Heart right ventricle (tissue), 16 donors: ENCODE results near the gene RHOF. TPM values are rescaled to one million over a fixed set of nuclear protein-coding genes. Genes with fewer than 3 reads are reported as not detected.

Experiments
- ATAC-seq, 8 donors: fragments of 200-7000 bp; cut with Tn5 transposase; one replicate each; pipeline ENCODE4 v1.9.1; 2020; ENCODE audit warnings: mild to moderate bottlenecking in 8 of 8, moderate library complexity in 8 of 8, moderate number of reproducible peaks in 1 of 8
- DNase-seq, 2 donors: peaks; one replicate each; pipeline ENCODE4 v3.0.0-alpha.2; 2020
- H3K27ac ChIP-seq, 10 donors: fragments of 200-600 bp; sonication (generic) in 2 of 10; one replicate each; pipeline versions ENCODE4 v1.5.0 to v1.8.0; 2020 to 2022; ENCODE audit warnings: mild to moderate bottlenecking in 3 of 10
- H3K27me3 ChIP-seq, 7 donors: fragments of 200-600 bp; one replicate each; pipeline ENCODE4 v1.8.0; 2021 to 2022; ENCODE audit warnings: mild to moderate bottlenecking in 2 of 7
- H3K36me3 ChIP-seq, 9 donors: fragments of 200-600 bp; sonication (generic) in 1 of 9; one replicate each; pipeline versions ENCODE4 v1.5.0 to v1.8.0; 2020 to 2022; ENCODE audit warnings: mild to moderate bottlenecking in 2 of 9
- H3K4me1 ChIP-seq, 9 donors: fragments of 200-600 bp; sonication (generic) in 1 of 9; one replicate each; pipeline versions ENCODE4 v1.5.0 to v1.8.0; 2020 to 2022; ENCODE audit warnings: mild to moderate bottlenecking in 4 of 9
- H3K4me3 ChIP-seq, 10 donors: fragments of 200-600 bp; sonication (generic) in 2 of 10; one replicate each; pipeline versions ENCODE4 v1.5.0 to v1.8.0; 2020 to 2022; ENCODE audit warnings: mild to moderate bottlenecking in 7 of 10, moderate library complexity in 2 of 10
- H3K9me3 ChIP-seq, 11 donors: fragments of 200-600 bp in 10 of 11; sonication (generic) in 2 of 11; one replicate each; pipeline versions ENCODE4 v1.5.0 to v1.8.0; 2013 to 2022; ENCODE audit warnings: mild to moderate bottlenecking in 2 of 11, control low read depth in 1 of 11, moderate library complexity in 1 of 11
- CTCF ChIP-seq, 9 donors: fragments of 200-600 bp; sonication (generic) in 2 of 9; IDR thresholded peaks; one replicate each; pipeline versions ENCODE4 v1.5.0 to v1.8.0; 2021 to 2022; ENCODE audit warnings: antibody characterized with exemption in 9 of 9, mild to moderate bottlenecking in 5 of 9, moderate library complexity in 1 of 9
- WGBS, 2 donors: extraction: QIAGEN DNeasy Blood & Tissue Kit; methylation state at CpG; one replicate each; pipeline ENCODE4 v1.1.7; 2013; ENCODE audit warnings: inconsistent platforms in 1 of 2; 5-methylcytosine and 5-hydroxymethylcytosine counted together
- intact Hi-C, 10 donors: fragments of 100-400 bp; cut with DNase I; formaldehyde crosslinking; loops; one replicate each; pipeline versions ENCODE4 v1.11.1 to v1.14.2; 2022
- polyA plus RNA-seq, 2 donors: library from polyadenylated mRNA; stranded (reverse); fragments of 200-250 nt; gene quantifications; one replicate each; pipeline ENCODE4 v1.2.3, GENCODE V29; 2013
- total RNA-seq, 10 donors: library from RNA; stranded (reverse); fragmentation: NEBNext Ultra II Directional in 3 of 10; extraction: Animal tissue kit (Norgen Biotek cat#: 25700) in 3 of 10; gene quantifications; one replicate each; pipeline versions ENCODE4 v1.2.1 to v1.2.4, GENCODE V29; 2021 to 2023
- donor health status: Arrhythmogenic right ventricular cardiomyopathy.
- donor health status: ischemic (EF 13 %, LVEDD 7.1; RV severe dilation, severe dysfunction).
- donor health status: healthy with polysubstance abuse.
- donor health status: DM: no; HTN: yes; CAD: no.
- donor health status: DM: no; HTN: no; CAD: no.
- donor health status: ischemic (EF 25% LVEDD 6.9; RV normal size, moderate dysfunction).
- donor health status: ischemic (EF 25% LVEDD 5.7; RV mildly dilated, moderate dysfunction).
- donor health status: healthy.
- donor health status: DM: yes; HTN: yes; CAD: no.
- donor health status: Ischemic cardiomyopathy.
- donor health status: ischemic (EF 35%, LVEDD 5.7; RV mildly dilated, moderate dysfunction).
- donor health status: nonischemic (EF 11% LVEDD 7.7; RV severe dilation, severe dysfunction).
- donor health status: DM: yes; HTN: yes; CAD: no.
- donor health status: PGD.
- donor health status: ischemic (EF 29% LVEDD 5.4; RV normal size, mild dysfunction).
- donor health status: nonischemic (EF 23%, LVEDD 6.1; RV moderate dilation, normal function).

Gene RHOF
- total and polyA plus RNA-seq, 12 donors = 16.5 to 45.6 (median 24.7) TPM

- no peak overlapping the region for H3K4me3 ChIP-seq
- no peak for TF ChIP-seq CTCF (IDR thresholded peaks at IDR 0.05)
- no peaks in the 10 kb centered on the region for H3K27me3 ChIP-seq
- intact Hi-C loops = no loop called here
- H3K4me1 ChIP-seq = no peaks in the 10 kb centered on the region
- no peak overlapping the region for H3K27ac ChIP-seq
- H3K9me3 ChIP-seq = no peaks in the 10 kb centered on the region
- DNase-seq = no peak
- WGBS, 2 donors = 91 to 94% methylated on average over 6 of the region's 6 CpGs
- ATAC-seq = no peak
- peaks cover 0 to 11% (median 0%) of the 10 kb centered on the region in 9 donors for H3K36me3 ChIP-seq
These were observed 64.5 kb downstream of the RHOF start for GRCh38 chr12:121729021-121729420.

Other genes with a start within 250 kb of the RHOF start
- 10 to 100 TPM in 9 of 10 donors, 1 to 10 TPM in 1; 10.0 to 18.4 (median 14.6) TPM for gene KDM2B, start 212.7 kb downstream of the RHOF start, total RNA-seq
- 1 to 10 TPM; 4.8 to 9.7 TPM for gene KDM2B, start 212.7 kb downstream of the RHOF start, polyA plus RNA-seq
- gene ORAI1, start 167.2 kb downstream of the RHOF start, total RNA-seq = 10 to 100 TPM in 3 of 10 donors, 1 to 10 TPM in 7; 6.0 to 14.1 (median 8.8) TPM
- 10 to 100 TPM in 1 of 2 donors, 1 to 10 TPM in 1; 1.8 to 18.1 TPM for gene ORAI1, start 167.2 kb downstream of the RHOF start, polyA plus RNA-seq
- gene MORN3, start 124.0 kb downstream of the RHOF start, total RNA-seq = under 1 TPM in 5 of 10 donors, not detected in 5; 0.17 to 0.28 (median 0.18) TPM
- gene MORN3, start 124.0 kb downstream of the RHOF start, polyA plus RNA-seq = under 1 TPM; 0.15 to 0.19 TPM
- 10 to 100 TPM in 2 of 10 donors, 1 to 10 TPM in 8; 5.3 to 12.3 (median 7.3) TPM for gene TMEM120B, start 80.9 kb downstream of the RHOF start, total RNA-seq
- 10 to 100 TPM in 1 of 2 donors, 1 to 10 TPM in 1; 7.7 to 12.7 TPM for gene TMEM120B, start 80.9 kb downstream of the RHOF start, polyA plus RNA-seq
- 10 to 100 TPM; 10.3 to 14.8 (median 11.2) TPM for gene SETD1B, start 10.3 kb upstream of the RHOF start, total RNA-seq
- 10 to 100 TPM in 1 of 2 donors, 1 to 10 TPM in 1; 2.8 to 11.9 TPM for gene SETD1B, start 10.3 kb upstream of the RHOF start, polyA plus RNA-seq
- gene HPD, start 65.2 kb upstream of the RHOF start, total RNA-seq = 1 to 10 TPM in 6 of 10 donors, under 1 TPM in 4; 0.24 to 3.4 (median 1.2) TPM
- 1 to 10 TPM; 1.0 to 1.3 TPM for gene HPD, start 65.2 kb upstream of the RHOF start, polyA plus RNA-seq
- 10 to 100 TPM; 29.3 to 39.9 (median 34.4) TPM for gene PSMD9, start 95.1 kb upstream of the RHOF start, total RNA-seq
- gene PSMD9, start 95.1 kb upstream of the RHOF start, polyA plus RNA-seq = 100 to 1,000 TPM in 1 of 2 donors, 10 to 100 TPM in 1; 13.6 to 117 TPM
- 1 to 10 TPM in 7 of 10 donors, under 1 TPM in 3; 0.52 to 4.6 (median 1.9) TPM for gene CFAP251, start 124.9 kb upstream of the RHOF start, total RNA-seq
- 1 to 10 TPM in 1 of 2 donors, under 1 TPM in 1; 0.66 to 1.0 TPM for gene CFAP251, start 124.9 kb upstream of the RHOF start, polyA plus RNA-seq
- gene BCL7A, start 228.2 kb upstream of the RHOF start, total RNA-seq = 10 to 100 TPM; 13.2 to 25.7 (median 16.2) TPM
- 1 to 10 TPM; 3.4 to 4.9 TPM for gene BCL7A, start 228.2 kb upstream of the RHOF start, polyA plus RNA-seq